ENCODE data around the gene CLMN. TPM values are rescaled to one million over a fixed set of nuclear protein-coding genes. Genes with fewer than 3 reads are reported as not detected.

Gene CLMN
- total RNA-seq, 2 experiments from 2014 or later: 0.27 to 0.67 TPM

GRCh38 chr14:95341115-95341514, 21.4 kb upstream of the CLMN start:
- H3K9me3 ChIP-seq (ENCODE audit: control insufficient read depth in 1 of 2, insufficient read depth in 1 of 2, low read length in 2 of 2): peaks cover 0 to 11% of the 10 kb centered on the region in 2 experiments
- DNase-seq: no peak
- intact Hi-C loops (cut with DNase I, micrococcal nuclease): no loop called here
- ChIA-PET POLR2A (no interaction called here), CTCF (interaction anchor here (1.1 kb wide), 1 partner anchor 8 kb away, joined by 3 read pairs; no protein-coding TSS in a partner anchor)
- no peaks in the 10 kb centered on the region for H3K9me3 Mint-ChIP-seq
- no peaks in the 10 kb centered on the region for H3K4me1 Mint-ChIP-seq (ENCODE audit: low read depth)
- H3K27me3 ChIP-seq (ENCODE audit: control insufficient read depth in 1 of 2, insufficient read depth in 2 of 2, low read length in 2 of 2): peaks cover 6 to 9% of the 10 kb centered on the region in 2 experiments
- TF ChIP-seq, protein P1, sequence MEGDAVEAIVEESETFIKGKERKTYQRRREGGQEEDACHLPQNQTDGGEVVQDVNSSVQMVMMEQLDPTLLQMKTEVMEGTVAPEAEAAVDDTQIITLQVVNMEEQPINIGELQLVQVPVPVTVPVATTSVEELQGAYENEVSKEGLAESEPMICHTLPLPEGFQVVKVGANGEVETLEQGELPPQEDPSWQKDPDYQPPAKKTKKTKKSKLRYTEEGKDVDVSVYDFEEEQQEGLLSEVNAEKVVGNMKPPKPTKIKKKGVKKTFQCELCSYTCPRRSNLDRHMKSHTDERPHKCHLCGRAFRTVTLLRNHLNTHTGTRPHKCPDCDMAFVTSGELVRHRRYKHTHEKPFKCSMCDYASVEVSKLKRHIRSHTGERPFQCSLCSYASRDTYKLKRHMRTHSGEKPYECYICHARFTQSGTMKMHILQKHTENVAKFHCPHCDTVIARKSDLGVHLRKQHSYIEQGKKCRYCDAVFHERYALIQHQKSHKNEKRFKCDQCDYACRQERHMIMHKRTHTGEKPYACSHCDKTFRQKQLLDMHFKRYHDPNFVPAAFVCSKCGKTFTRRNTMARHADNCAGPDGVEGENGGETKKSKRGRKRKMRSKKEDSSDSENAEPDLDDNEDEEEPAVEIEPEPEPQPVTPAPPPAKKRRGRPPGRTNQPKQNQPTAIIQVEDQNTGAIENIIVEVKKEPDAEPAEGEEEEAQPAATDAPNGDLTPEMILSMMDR (IDR thresholded peaks at IDR 0.05): no peak
- ATAC-seq (ENCODE audit: poor library complexity): no peak
- no peak overlapping the region for H3K27ac ChIP-seq (ENCODE audit: low read depth in 1 of 2, low read length in 2 of 2)
- H3K36me3 Mint-ChIP-seq (ENCODE audit: low read depth): no peaks in the 10 kb centered on the region
- peaks cover 47% of the 10 kb centered on the region for H3K27me3 Mint-ChIP-seq
- no peaks in the 10 kb centered on the region for H3K36me3 ChIP-seq (ENCODE audit: insufficient read depth, low read length)
- H3K4me3 Mint-ChIP-seq: no peak overlapping the region
- H3K27ac Mint-ChIP-seq: no peak overlapping the region
- no peaks in the 10 kb centered on the region for H3K4me1 ChIP-seq (ENCODE audit: insufficient read depth, low read length)
- no peak overlapping the region for H3K4me3 ChIP-seq (ENCODE audit: low read length)

DNA sequence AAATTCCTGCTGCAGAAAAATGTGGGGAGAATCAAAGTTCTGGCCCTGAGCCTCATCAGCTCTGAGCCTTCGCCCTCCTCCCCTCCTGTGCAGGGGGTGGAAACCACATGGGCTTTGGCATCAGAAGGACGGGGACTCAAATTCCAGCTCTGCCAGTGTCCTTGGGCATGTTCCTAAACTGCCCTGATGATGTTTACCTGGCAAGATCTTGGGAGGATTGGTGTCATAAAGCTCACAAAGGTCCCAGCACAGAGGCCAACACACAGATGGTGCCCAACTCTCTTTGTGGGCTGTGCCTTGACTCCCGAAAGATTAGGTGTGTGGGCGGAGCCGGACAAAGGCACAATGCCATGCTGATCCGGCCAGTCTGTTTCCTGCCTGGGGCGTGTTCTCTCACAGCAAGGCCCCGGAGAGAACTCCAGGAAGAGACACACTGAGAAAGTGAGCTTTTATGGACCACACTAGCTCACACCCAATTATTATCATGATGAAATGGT, 20.5 kb upstream of the CLMN start:
- H3K4me3 ChIP-seq (ENCODE audit: low read length): no peak overlapping the region
- intact Hi-C loops (cut with DNase I, micrococcal nuclease): no loop called here
- H3K27ac Mint-ChIP-seq: no peak overlapping the region
- no peaks in the 10 kb centered on the region for H3K4me1 ChIP-seq (ENCODE audit: insufficient read depth, low read length)
- CTCF ChIA-PET: interaction anchor here (1.1 kb wide), 1 partner anchor 9 kb away, joined by 3 read pairs; no protein-coding TSS in a partner anchor
- no peak overlapping the region for H3K27ac ChIP-seq (ENCODE audit: low read depth in 1 of 2, low read length in 2 of 2)
- H3K4me3 Mint-ChIP-seq: no peak overlapping the region
- H3K27me3 ChIP-seq (ENCODE audit: control insufficient read depth in 1 of 2, insufficient read depth in 2 of 2, low read length in 2 of 2): peaks cover 6 to 9% of the 10 kb centered on the region in 2 experiments
- ATAC-seq (ENCODE audit: poor library complexity): no peak
- H3K27me3 Mint-ChIP-seq: peaks cover 56% of the 10 kb centered on the region
- H3K9me3 Mint-ChIP-seq: no peaks in the 10 kb centered on the region
- TF ChIP-seq, protein P1 (IDR thresholded peaks at IDR 0.05): no peak
- H3K4me1 Mint-ChIP-seq (ENCODE audit: low read depth): no peaks in the 10 kb centered on the region
- H3K36me3 ChIP-seq (ENCODE audit: insufficient read depth, low read length): no peaks in the 10 kb centered on the region
- H3K36me3 Mint-ChIP-seq (ENCODE audit: low read depth): no peaks in the 10 kb centered on the region
- peaks cover 0 to 11% of the 10 kb centered on the region in 2 experiments for H3K9me3 ChIP-seq (ENCODE audit: control insufficient read depth in 1 of 2, insufficient read depth in 1 of 2, low read length in 2 of 2)
- DNase-seq: no peak
- POLR2A ChIA-PET: no interaction called here

- H3K4me3 Mint-ChIP-seq: no peak overlapping the region
- no peak overlapping the region for H3K4me3 ChIP-seq (ENCODE audit: low read length)
- peaks cover 0 to 16% of the 10 kb centered on the region in 2 experiments for H3K9me3 ChIP-seq (ENCODE audit: control insufficient read depth in 1 of 2, insufficient read depth in 1 of 2, low read length in 2 of 2)
- ChIA-PET CTCF (no interaction called here), POLR2A (no interaction called here)
- intact Hi-C loops (cut with DNase I, micrococcal nuclease): no loop called here
- no peaks in the 10 kb centered on the region for H3K9me3 Mint-ChIP-seq
- H3K4me1 ChIP-seq (ENCODE audit: insufficient read depth, low read length): no peaks in the 10 kb centered on the region
- H3K4me1 Mint-ChIP-seq (ENCODE audit: low read depth): no peaks in the 10 kb centered on the region
- H3K27me3 ChIP-seq (ENCODE audit: control insufficient read depth in 1 of 2, insufficient read depth in 2 of 2, low read length in 2 of 2): peaks cover 6 to 9% of the 10 kb centered on the region in 2 experiments
- no peak for ATAC-seq (ENCODE audit: poor library complexity)
- H3K36me3 ChIP-seq (ENCODE audit: insufficient read depth, low read length): no peaks in the 10 kb centered on the region
- DNase-seq: no peak
- no peak overlapping the region for H3K27ac Mint-ChIP-seq
- H3K27ac ChIP-seq (ENCODE audit: low read depth in 1 of 2, low read length in 2 of 2): no peak overlapping the region
- peaks cover 56% of the 10 kb centered on the region for H3K27me3 Mint-ChIP-seq
- TF ChIP-seq, protein P1 (IDR thresholded peaks at IDR 0.05): no peak
- no peaks in the 10 kb centered on the region for H3K36me3 Mint-ChIP-seq (ENCODE audit: low read depth)
Measured at GRCh38 chr14:95339301-95339865, 19.7 kb upstream of the CLMN start.
